ENCODE results near the gene ACOT13. TPM values are rescaled to one million over a fixed set of nuclear protein-coding genes. Genes with fewer than 3 reads are reported as not detected.
"Not testable (repeated sequence)": the region's sequence is repeated elsewhere in the genome, so short reads cannot be mapped to it uniquely, and the experiment has no call there.

The ACOT13 gene
- total RNA-seq, 1 experiment from 2014 or later: 31.4 TPM

DNA sequence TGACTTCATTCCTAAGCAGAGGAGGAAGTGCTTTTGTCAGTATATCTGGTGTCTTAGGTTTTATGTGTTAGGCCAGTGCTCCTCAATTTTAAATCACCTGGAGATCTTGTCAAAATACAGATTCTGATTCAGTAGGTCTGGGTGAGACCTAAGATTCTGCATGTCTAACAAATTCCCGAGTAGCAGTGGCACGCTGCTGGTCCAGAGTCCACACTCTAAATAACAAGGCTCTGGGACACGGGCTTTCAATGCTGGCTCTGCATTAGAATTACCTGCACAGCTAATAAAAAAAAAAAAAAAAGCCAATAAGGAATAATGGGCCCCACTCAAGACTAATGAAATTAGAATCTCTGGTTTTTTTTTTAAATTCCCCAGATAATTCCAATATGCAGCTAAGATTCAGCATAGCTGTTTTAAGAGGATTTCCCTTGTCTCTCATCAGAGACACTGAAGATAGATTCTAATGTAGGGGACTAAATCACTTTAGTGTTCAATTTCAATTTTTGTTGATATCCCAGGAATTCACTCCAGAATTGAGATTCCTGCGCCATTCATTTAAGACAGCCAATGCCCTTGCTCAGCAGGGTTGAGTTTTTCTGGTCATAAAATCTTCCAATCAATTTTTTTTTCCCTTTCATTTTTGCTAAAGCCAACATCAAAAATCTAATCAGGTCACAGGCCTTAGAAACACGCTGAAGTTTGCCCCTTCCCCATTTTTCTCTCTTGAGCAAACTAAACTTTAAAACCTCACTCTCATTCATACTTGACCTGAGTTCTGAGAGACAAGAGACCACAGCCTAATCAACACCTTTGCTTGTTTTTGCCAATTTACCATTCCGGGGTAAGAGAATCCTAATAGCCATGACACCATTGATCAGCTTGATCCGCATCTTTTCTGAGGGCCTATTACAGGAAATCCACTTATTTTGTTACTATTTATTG is 2.6 kb upstream of the ACOT13 start:
- Mint-ChIP-seq H3K36me3 (ENCODE audit: insufficient read depth, unreplicated experiment) (peaks cover 41% of the 10 kb centered on the region), H3K27me3 (ENCODE audit: insufficient read depth, unreplicated experiment) (no peaks in the 10 kb centered on the region), H3K27ac (ENCODE audit: low read depth, unreplicated experiment) (no peak overlapping the region), H3K4me1 (ENCODE audit: insufficient read depth, unreplicated experiment) (peaks cover 20% of the 10 kb centered on the region), H3K9me3 (ENCODE audit: unreplicated experiment) (no peaks in the 10 kb centered on the region), H3K4me3 (ENCODE audit: unreplicated experiment) (peak overlapping the region; percentile 94)
- no TSS peak for BruUV-seq (replicated peaks)
- ChIA-PET CTCF (interaction anchor here (0.5 to 3.2 kb wide), 5 partner anchors 9 to 1328 kb away, joined by 3 to 36 read pairs (median 4); no protein-coding TSS in a partner anchor), POLR2A (interaction anchor here (0.7 to 3.0 kb wide), 2 partner anchors 18 to 895 kb away, joined by 3 to 26 read pairs; partner anchors contain the start of gene KIAA0319)
- DNase-seq (ENCODE audit: unreplicated experiment): no peak
- TF ChIP-seq, protein P1, sequence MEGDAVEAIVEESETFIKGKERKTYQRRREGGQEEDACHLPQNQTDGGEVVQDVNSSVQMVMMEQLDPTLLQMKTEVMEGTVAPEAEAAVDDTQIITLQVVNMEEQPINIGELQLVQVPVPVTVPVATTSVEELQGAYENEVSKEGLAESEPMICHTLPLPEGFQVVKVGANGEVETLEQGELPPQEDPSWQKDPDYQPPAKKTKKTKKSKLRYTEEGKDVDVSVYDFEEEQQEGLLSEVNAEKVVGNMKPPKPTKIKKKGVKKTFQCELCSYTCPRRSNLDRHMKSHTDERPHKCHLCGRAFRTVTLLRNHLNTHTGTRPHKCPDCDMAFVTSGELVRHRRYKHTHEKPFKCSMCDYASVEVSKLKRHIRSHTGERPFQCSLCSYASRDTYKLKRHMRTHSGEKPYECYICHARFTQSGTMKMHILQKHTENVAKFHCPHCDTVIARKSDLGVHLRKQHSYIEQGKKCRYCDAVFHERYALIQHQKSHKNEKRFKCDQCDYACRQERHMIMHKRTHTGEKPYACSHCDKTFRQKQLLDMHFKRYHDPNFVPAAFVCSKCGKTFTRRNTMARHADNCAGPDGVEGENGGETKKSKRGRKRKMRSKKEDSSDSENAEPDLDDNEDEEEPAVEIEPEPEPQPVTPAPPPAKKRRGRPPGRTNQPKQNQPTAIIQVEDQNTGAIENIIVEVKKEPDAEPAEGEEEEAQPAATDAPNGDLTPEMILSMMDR (IDR thresholded peaks at IDR 0.05; ENCODE audit: unreplicated experiment): no peak
- intact Hi-C loops (cut with micrococcal nuclease): no loop called here

DNA sequence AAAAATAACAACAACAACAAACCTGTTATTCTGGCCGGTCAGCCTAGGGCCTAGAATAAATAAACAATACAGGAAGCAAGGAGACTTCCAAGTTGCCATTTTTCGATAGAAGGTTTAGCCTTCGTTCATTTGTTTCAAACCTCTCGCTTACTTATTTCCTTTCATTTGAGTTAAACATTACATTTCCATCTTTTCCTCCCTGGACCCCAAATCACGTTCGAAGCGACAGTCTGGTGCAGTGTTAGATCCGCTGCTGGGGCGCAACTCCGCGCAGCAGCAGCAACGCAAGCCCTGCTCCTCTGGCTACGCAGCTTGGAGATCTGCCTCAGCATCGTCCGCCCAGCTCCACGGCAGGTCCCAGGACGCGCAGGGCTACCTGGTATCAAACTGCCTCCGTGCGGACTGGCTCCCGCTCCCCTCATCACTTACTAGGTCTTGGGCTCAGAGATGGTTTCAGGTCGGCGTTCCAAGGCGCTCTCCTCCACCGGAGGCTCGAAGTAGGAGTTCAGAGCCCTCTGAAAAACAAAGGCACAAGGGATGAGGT is 708 bp upstream of the ACOT13 start:
- Mint-ChIP-seq H3K27ac (ENCODE audit: low read depth, unreplicated experiment) (peak overlapping the region; percentile 96), H3K9me3 (ENCODE audit: unreplicated experiment) (no peaks in the 10 kb centered on the region), H3K4me3 (ENCODE audit: unreplicated experiment) (peak overlapping the region; percentile 94), H3K27me3 (ENCODE audit: insufficient read depth, unreplicated experiment) (no peaks in the 10 kb centered on the region), H3K4me1 (ENCODE audit: insufficient read depth, unreplicated experiment) (peaks cover 15% of the 10 kb centered on the region), H3K36me3 (ENCODE audit: insufficient read depth, unreplicated experiment) (peaks cover 39% of the 10 kb centered on the region)
- no peak for DNase-seq (ENCODE audit: unreplicated experiment)
- intact Hi-C loops (cut with micrococcal nuclease): no loop called here
- TSS peak; percentile 47 for BruUV-seq (replicated peaks)
- TF ChIP-seq, protein P1 (IDR thresholded peaks at IDR 0.05; ENCODE audit: unreplicated experiment): no peak
- CTCF ChIA-PET: interaction anchor here (0.6 to 3.2 kb wide), 8 partner anchors 11 to 1674 kb away, joined by 3 to 36 read pairs (median 3); no protein-coding TSS in a partner anchor
- POLR2A ChIA-PET: interaction anchor here (0.6 to 3.0 kb wide), 24 partner anchors 8 to 346 kb away, joined by 3 to 26 read pairs (median 3); partner anchors contain the start of gene KIAA0319

DNA sequence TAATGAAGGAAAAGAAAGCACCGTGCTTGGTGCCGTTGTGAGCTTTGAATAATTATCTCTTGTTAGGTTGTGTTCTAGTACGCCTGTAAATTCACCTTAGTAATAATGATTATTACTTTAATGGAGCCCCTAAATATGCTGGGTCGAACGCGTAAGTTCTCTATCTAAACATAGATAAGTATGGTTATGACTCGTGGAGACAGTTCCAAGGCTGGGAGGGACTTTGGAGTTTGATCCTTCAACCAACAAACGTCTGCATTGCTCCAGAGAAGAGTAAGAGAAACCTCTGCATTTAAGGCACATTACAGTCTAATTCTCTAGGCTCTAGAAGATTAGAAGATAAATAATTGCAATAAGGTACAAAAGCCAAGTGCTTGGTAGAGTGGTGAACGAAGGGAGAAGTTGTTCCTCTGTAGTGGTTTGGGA is 514 bp downstream of the ACOT13 start:
- peaks cover 15% of the 10 kb centered on the region for H3K4me1 Mint-ChIP-seq (ENCODE audit: insufficient read depth, unreplicated experiment)
- ChIA-PET CTCF (interaction anchor here (0.7 to 3.2 kb wide), 5 partner anchors 31 to 1708 kb away, joined by 3 to 36 read pairs (median 3); no protein-coding TSS in a partner anchor), POLR2A (interaction anchor here (0.6 to 3.0 kb wide), 15 partner anchors 10 to 346 kb away, joined by 3 to 26 read pairs (median 5); partner anchors contain the start of genes ALDH5A1 and KIAA0319)
- TF ChIP-seq, protein P1 (IDR thresholded peaks at IDR 0.05; ENCODE audit: unreplicated experiment): no peak
- intact Hi-C loops (cut with micrococcal nuclease): loop anchor here (1.0 kb wide), 1 partner anchor 86 kb away; no protein-coding TSS in a partner anchor
- no peaks in the 10 kb centered on the region for H3K27me3 Mint-ChIP-seq (ENCODE audit: insufficient read depth, unreplicated experiment)
- peak overlapping the region; percentile 96 for H3K27ac Mint-ChIP-seq (ENCODE audit: low read depth, unreplicated experiment)
- H3K4me3 Mint-ChIP-seq (ENCODE audit: unreplicated experiment): peak overlapping the region; percentile 94
- no peaks in the 10 kb centered on the region for H3K9me3 Mint-ChIP-seq (ENCODE audit: unreplicated experiment)
- peaks cover 26% of the 10 kb centered on the region for H3K36me3 Mint-ChIP-seq (ENCODE audit: insufficient read depth, unreplicated experiment)
- BruUV-seq (replicated peaks): TSS peak; percentile 78
- no peak for DNase-seq (ENCODE audit: unreplicated experiment)

DNA sequence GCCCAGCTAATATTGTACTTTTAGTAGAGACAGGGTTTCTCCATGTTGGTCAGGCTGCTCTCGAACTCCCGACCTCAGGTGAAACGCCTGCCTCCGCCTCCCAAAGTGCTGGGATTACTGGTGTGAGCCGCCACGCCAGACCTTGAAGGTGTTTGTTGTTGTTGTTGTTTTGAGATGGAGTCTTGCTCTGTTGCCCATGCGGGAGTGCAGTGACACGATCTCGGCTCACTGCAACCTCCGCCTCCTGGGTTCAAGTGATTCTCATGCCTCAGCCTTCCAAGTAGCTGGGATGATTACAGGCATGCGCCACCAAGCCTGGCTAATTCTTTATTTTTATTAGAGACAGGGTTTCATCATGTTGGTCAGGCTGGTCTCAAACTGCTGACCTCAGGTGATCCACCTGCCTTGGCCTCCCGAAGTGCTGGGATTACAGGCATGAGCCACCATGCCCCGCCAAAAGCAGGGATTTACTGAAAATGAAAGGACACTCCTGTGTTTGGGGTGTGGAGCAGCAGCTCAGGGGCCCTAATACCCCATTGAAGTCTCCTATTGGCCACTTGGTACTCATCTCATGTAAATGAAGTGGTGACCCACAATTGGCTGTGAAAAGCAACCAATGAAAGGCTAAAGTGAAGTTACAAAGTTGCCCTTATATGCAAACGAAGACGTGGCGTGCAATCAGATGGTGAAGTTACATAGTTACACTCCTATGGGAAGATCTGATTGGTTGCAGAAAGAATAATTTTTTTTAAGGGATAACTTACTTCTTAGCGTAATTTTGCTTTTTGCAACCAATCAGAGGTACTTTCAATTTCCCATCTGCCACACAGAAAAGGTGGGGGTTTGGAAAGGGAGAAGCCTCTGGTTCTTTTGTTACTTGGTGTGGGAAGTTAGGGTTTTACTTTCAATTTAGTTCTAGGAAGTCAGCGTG is 1.5 kb downstream of the ACOT13 start:
- H3K36me3 Mint-ChIP-seq (ENCODE audit: insufficient read depth, unreplicated experiment): peaks cover 17% of the 10 kb centered on the region
- H3K9me3 Mint-ChIP-seq (ENCODE audit: unreplicated experiment); intact Hi-C loops (cut with micrococcal nuclease); DNase-seq (ENCODE audit: unreplicated experiment); H3K27ac Mint-ChIP-seq (ENCODE audit: low read depth, unreplicated experiment); H3K27me3 Mint-ChIP-seq (ENCODE audit: insufficient read depth, unreplicated experiment); BruUV-seq (replicated peaks): not testable (repeated sequence)
- CTCF ChIA-PET: interaction anchor here (0.6 to 1.8 kb wide), 4 partner anchors 28 to 147 kb away, joined by 3 to 5 read pairs (median 4); no protein-coding TSS in a partner anchor
- POLR2A ChIA-PET: interaction anchor here (0.9 kb wide), 1 partner anchor 32 kb away, joined by 3 read pairs; no protein-coding TSS in a partner anchor
- peaks cover 15% of the 10 kb centered on the region for H3K4me1 Mint-ChIP-seq (ENCODE audit: insufficient read depth, unreplicated experiment)
- peak overlapping the region; percentile 94 for H3K4me3 Mint-ChIP-seq (ENCODE audit: unreplicated experiment)

All from MCF 10A (cell line).